H1 (cell line): Measurements from ENCODE around the gene DMBX1.
A peak's percentile ranks its signal among the peaks of the same experiment; 100 is the strongest.

Source experiments
- EZH2 ChIP-seq: fragments of 200-600 bp; sonication (generic); IDR thresholded peaks from 2 replicates; pipeline ENCODE4 v1.7.1; 2012; ENCODE audit warnings: low read depth, mild to moderate bottlenecking, moderate library complexity, low read length, inconsistent platforms; ENCODE audit not compliant: severe bottlenecking
- KDM1A ChIP-seq: fragments of 200-600, 300-600 bp; sonication (generic); IDR thresholded peaks from 2 replicates; pipeline ENCODE4 v1.7.1; 2016; ENCODE audit warnings: mild to moderate bottlenecking, low read length, borderline replicate concordance
- PHF8 ChIP-seq: fragments of 200-600 bp; sonication (generic); conservative IDR thresholded peaks from 2 replicates; pipeline ENCODE4 v1.7.1; 2012; ENCODE audit warnings: low read depth, mild to moderate bottlenecking, inconsistent platforms, low read length, moderate library complexity
- POLR2A ChIP-seq, 2 experiments: IDR thresholded peaks; 1 replicate in 1 of 2; 2 replicates in 1 of 2; pipeline ENCODE4 v1.6.1; 2011; ENCODE audit warnings: low read depth in 2 of 2, low read length in 2 of 2, mild to moderate bottlenecking in 2 of 2; ENCODE audit errors: control extremely low read depth in 1 of 2
- POLR2AphosphoS5 ChIP-seq: IDR thresholded peaks from 2 replicates; pipeline ENCODE4 v1.6.1; 2011; ENCODE audit warnings: low read depth, low read length
- RAD21 ChIP-seq, 2 experiments: IDR thresholded peaks in 1 of 2; conservative IDR thresholded peaks in 1 of 2; 2 replicates each; pipeline ENCODE4 v1.6.1; 2011; ENCODE audit warnings: low read depth in 2 of 2, low read length in 2 of 2, improper control_type of control experiment in 1 of 2, inconsistent platforms in 1 of 2, mild to moderate bottlenecking in 1 of 2, moderate library complexity in 1 of 2
- SAP30 ChIP-seq: fragments of 300-600 bp; sonication (generic); IDR thresholded peaks from 2 replicates; pipeline ENCODE4 v1.7.1; 2012; ENCODE audit warnings: low read length, moderate library complexity, mild to moderate bottlenecking, inconsistent platforms; ENCODE audit not compliant: insufficient read depth, insufficient replicate concordance
- SIN3A ChIP-seq, 2 experiments: IDR thresholded peaks in 1 of 2; conservative IDR thresholded peaks in 1 of 2; 2 replicates each; pipeline ENCODE4 v1.6.1; 2011 to 2012; ENCODE audit warnings: low read length in 2 of 2, improper control_type of control experiment in 1 of 2, low read depth in 1 of 2, mild to moderate bottlenecking in 1 of 2
- TAF1 ChIP-seq: IDR thresholded peaks from 2 replicates; pipeline ENCODE4 v1.6.1; 2011; ENCODE audit warnings: mild to moderate bottlenecking, low read depth, low read length
- TBP ChIP-seq: IDR thresholded peaks from 2 replicates; pipeline ENCODE4 v1.6.1; 2011; ENCODE audit warnings: low read depth, low read length, improper control_type of control experiment
- TF ChIP-seq, protein P1 (sequence below), 3 experiments: IDR thresholded peaks; 1 replicate in 2 of 3; 2 replicates in 1 of 3; pipeline versions ENCODE4 v1.5.1 to v1.6.1; 2011; ENCODE audit warnings: low read length in 3 of 3, mild to moderate bottlenecking in 3 of 3, inconsistent platforms in 2 of 3, low read depth in 1 of 3, moderate library complexity in 1 of 3; ENCODE audit not compliant: insufficient read depth in 1 of 3; ENCODE audit errors: control extremely low read depth in 1 of 3
- TF ChIP-seq, protein P2 (sequence below): IDR thresholded peaks from 2 replicates; pipeline ENCODE4 v1.6.1; 2011; ENCODE audit warnings: low read length, improper control_type of control experiment

DNA sequence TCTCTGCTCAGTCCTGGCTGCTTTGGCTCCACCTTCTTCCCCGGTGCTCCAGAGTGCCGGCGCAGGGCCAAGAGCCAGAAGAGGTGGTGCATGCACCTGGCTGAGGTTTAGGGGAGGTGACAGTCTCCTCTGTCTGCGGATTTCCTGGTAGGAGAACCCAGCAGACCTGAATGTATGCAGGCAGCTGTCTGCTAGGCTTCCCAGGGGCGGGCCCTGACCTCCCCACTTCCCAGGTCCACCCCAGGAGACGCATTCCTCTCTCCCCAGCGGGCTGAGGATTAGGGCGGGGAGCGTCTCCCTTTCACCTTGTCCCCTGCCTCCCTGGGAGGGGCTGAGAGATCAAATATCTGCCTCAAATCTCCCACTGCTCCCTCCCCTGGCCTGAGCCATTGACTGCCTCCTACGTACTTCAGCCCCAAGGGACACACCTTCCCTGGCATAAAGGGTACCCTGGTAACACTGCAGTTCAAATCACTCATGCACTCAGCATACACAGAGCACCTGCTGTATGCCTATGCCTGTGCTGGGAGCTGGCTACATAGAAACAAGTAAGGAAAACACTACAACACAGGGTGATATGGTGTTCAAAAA, 27.5 kb downstream of the DMBX1 start:
- TF ChIP-seq RAD21 (IDR thresholded peaks at IDR 0.05 in 1 of 2, conservative IDR thresholded peaks at IDR 0.05 in 1 of 2; ENCODE audit: low read depth in 2 of 2, low read length in 2 of 2) (peak in 1 of 2 experiments; percentile 25; a peak in 1 of 4 replicates), POLR2A (IDR thresholded peaks at IDR 0.05; ENCODE audit: control extremely low read depth in 1 of 2, low read depth in 2 of 2, low read length in 2 of 2) (no peak), SIN3A (conservative IDR thresholded peaks at IDR 0.05 in 1 of 2, IDR thresholded peaks at IDR 0.05 in 1 of 2; ENCODE audit: low read depth in 1 of 2, low read length in 2 of 2) (peak; percentile 48 to 50; a peak in 1 of 4 replicates), TAF1 (0 out of 2 replicates have a peak, but pooled peaks have one; percentile 28), POLR2AphosphoS5 (no peak), PHF8 (no peak), SAP30 (no peak), TBP (no peak), EZH2 (no peak), KDM1A (no peak)
- TF ChIP-seq, protein P1, sequence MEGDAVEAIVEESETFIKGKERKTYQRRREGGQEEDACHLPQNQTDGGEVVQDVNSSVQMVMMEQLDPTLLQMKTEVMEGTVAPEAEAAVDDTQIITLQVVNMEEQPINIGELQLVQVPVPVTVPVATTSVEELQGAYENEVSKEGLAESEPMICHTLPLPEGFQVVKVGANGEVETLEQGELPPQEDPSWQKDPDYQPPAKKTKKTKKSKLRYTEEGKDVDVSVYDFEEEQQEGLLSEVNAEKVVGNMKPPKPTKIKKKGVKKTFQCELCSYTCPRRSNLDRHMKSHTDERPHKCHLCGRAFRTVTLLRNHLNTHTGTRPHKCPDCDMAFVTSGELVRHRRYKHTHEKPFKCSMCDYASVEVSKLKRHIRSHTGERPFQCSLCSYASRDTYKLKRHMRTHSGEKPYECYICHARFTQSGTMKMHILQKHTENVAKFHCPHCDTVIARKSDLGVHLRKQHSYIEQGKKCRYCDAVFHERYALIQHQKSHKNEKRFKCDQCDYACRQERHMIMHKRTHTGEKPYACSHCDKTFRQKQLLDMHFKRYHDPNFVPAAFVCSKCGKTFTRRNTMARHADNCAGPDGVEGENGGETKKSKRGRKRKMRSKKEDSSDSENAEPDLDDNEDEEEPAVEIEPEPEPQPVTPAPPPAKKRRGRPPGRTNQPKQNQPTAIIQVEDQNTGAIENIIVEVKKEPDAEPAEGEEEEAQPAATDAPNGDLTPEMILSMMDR (IDR thresholded peaks at IDR 0.05; ENCODE audit: control extremely low read depth in 1 of 3, insufficient read depth in 1 of 3, low read depth in 1 of 3, low read length in 3 of 3): 0 out of 4 replicates have a peak, but pooled peaks of 1 of the 3 experiments have one; percentile 19
- TF ChIP-seq, protein P2, sequence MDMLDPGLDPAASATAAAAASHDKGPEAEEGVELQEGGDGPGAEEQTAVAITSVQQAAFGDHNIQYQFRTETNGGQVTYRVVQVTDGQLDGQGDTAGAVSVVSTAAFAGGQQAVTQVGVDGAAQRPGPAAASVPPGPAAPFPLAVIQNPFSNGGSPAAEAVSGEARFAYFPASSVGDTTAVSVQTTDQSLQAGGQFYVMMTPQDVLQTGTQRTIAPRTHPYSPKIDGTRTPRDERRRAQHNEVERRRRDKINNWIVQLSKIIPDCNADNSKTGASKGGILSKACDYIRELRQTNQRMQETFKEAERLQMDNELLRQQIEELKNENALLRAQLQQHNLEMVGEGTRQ: no peak
